ENCODE data around the gene KDM1A. TPM values are rescaled to one million over a fixed set of nuclear protein-coding genes. Genes with fewer than 3 reads are reported as not detected.

Gene KDM1A
- total RNA-seq, 1 experiment from 2014 or later = 72.3 TPM

GRCh38 chr1:23069675-23070074 is 50.4 kb downstream of the KDM1A start:
- no peak for TF ChIP-seq CTCF (IDR thresholded peaks at IDR 0.05; ENCODE audit: unreplicated experiment)
- Mint-ChIP-seq H3K27me3 (ENCODE audit: insufficient read depth, unreplicated experiment) (no peaks in the 10 kb centered on the region), H3K36me3 (ENCODE audit: insufficient read depth, unreplicated experiment) (peaks cover 64% of the 10 kb centered on the region), H3K9me3 (ENCODE audit: unreplicated experiment) (no peaks in the 10 kb centered on the region), H3K4me3 (ENCODE audit: unreplicated experiment) (no peak overlapping the region), H3K27ac (ENCODE audit: low read depth, unreplicated experiment) (no peak overlapping the region), H3K4me1 (ENCODE audit: insufficient read depth, unreplicated experiment) (peaks cover 6% of the 10 kb centered on the region)
- no TSS peak for BruUV-seq (replicated peaks)
- DNase-seq (ENCODE audit: unreplicated experiment) = no peak
- intact Hi-C loops (cut with micrococcal nuclease) = no loop called here
- CTCF ChIA-PET = interaction anchor here (0.5 to 0.9 kb wide), 2 partner anchors 62 to 114 kb away, joined by 3 to 4 read pairs; no protein-coding TSS in a partner anchor
- POLR2A ChIA-PET = interaction anchor here (0.6 to 1.3 kb wide), 3 partner anchors 11 to 394 kb away, joined by 3 to 4 read pairs (median 3); no protein-coding TSS in a partner anchor

GRCh38 chr1:23074012-23074411 is 54.7 kb downstream of the KDM1A start:
- no peaks in the 10 kb centered on the region for H3K9me3 Mint-ChIP-seq (ENCODE audit: unreplicated experiment)
- no peak overlapping the region for H3K4me3 Mint-ChIP-seq (ENCODE audit: unreplicated experiment)
- H3K27me3 Mint-ChIP-seq (ENCODE audit: insufficient read depth, unreplicated experiment) = no peaks in the 10 kb centered on the region
- peaks cover 84% of the 10 kb centered on the region for H3K36me3 Mint-ChIP-seq (ENCODE audit: insufficient read depth, unreplicated experiment)
- intact Hi-C loops (cut with micrococcal nuclease) = no loop called here
- H3K4me1 Mint-ChIP-seq (ENCODE audit: insufficient read depth, unreplicated experiment) = peaks cover 1% of the 10 kb centered on the region
- ChIA-PET CTCF (interaction anchor here (0.9 kb wide), 1 partner anchor 110 kb away, joined by 4 read pairs; no protein-coding TSS in a partner anchor), POLR2A (no interaction called here)
- no peak overlapping the region for H3K27ac Mint-ChIP-seq (ENCODE audit: low read depth, unreplicated experiment)
- no TSS peak for BruUV-seq (replicated peaks)
- no peak for TF ChIP-seq CTCF (IDR thresholded peaks at IDR 0.05; ENCODE audit: unreplicated experiment)
- no peak for DNase-seq (ENCODE audit: unreplicated experiment)

- peaks cover 19% of the 10 kb centered on the region for H3K4me1 Mint-ChIP-seq (ENCODE audit: insufficient read depth, unreplicated experiment)
- intact Hi-C loops (cut with micrococcal nuclease) = no loop called here
- no peaks in the 10 kb centered on the region for H3K27me3 Mint-ChIP-seq (ENCODE audit: insufficient read depth, unreplicated experiment)
- CTCF ChIA-PET = interaction anchor here (0.6 to 2.6 kb wide), 4 partner anchors 15 to 115 kb away, joined by 4 to 17 read pairs (median 5); no protein-coding TSS in a partner anchor
- H3K4me3 Mint-ChIP-seq (ENCODE audit: unreplicated experiment) = no peak overlapping the region
- H3K27ac Mint-ChIP-seq (ENCODE audit: low read depth, unreplicated experiment) = peak overlapping the region; percentile 55
- no TSS peak for BruUV-seq (replicated peaks)
- H3K36me3 Mint-ChIP-seq (ENCODE audit: insufficient read depth, unreplicated experiment) = peaks cover 85% of the 10 kb centered on the region
- TF ChIP-seq CTCF (IDR thresholded peaks at IDR 0.05; ENCODE audit: unreplicated experiment) = no peak
- POLR2A ChIA-PET = interaction anchor here (1.1 kb wide), 1 partner anchor 9 kb away, joined by 3 read pairs; no protein-coding TSS in a partner anchor
- DNase-seq (ENCODE audit: unreplicated experiment) = no peak
- no peaks in the 10 kb centered on the region for H3K9me3 Mint-ChIP-seq (ENCODE audit: unreplicated experiment)
These were observed 59.8 kb downstream of the KDM1A start for GRCh38 chr1:23079025-23079424.

GRCh38 chr1:23080885-23081284 is 61.6 kb downstream of the KDM1A start:
- CTCF ChIA-PET = interaction anchor here (0.6 to 2.6 kb wide), 8 partner anchors 8 to 556 kb away, joined by 3 to 17 read pairs (median 4); no protein-coding TSS in a partner anchor

More at GRCh38 chr1:23080885-23081284, 61.6 kb downstream of the KDM1A start:
- no peak for TF ChIP-seq CTCF (IDR thresholded peaks at IDR 0.05; ENCODE audit: unreplicated experiment)
- POLR2A ChIA-PET = interaction anchor here (0.5 to 2.3 kb wide), 6 partner anchors 9 to 1816 kb away, joined by 3 to 8 read pairs (median 4); no protein-coding TSS in a partner anchor
- intact Hi-C loops (cut with micrococcal nuclease) = loop anchor here (5.0 kb wide), 1 partner anchor 104 kb away; no protein-coding TSS in a partner anchor
- no TSS peak for BruUV-seq (replicated peaks)
- Mint-ChIP-seq H3K36me3 (ENCODE audit: insufficient read depth, unreplicated experiment) (peaks cover 95% of the 10 kb centered on the region), H3K4me3 (ENCODE audit: unreplicated experiment) (no peak overlapping the region), H3K27me3 (ENCODE audit: insufficient read depth, unreplicated experiment) (no peaks in the 10 kb centered on the region), H3K4me1 (ENCODE audit: insufficient read depth, unreplicated experiment) (peaks cover 19% of the 10 kb centered on the region), H3K9me3 (ENCODE audit: unreplicated experiment) (no peaks in the 10 kb centered on the region), H3K27ac (ENCODE audit: low read depth, unreplicated experiment) (no peak overlapping the region)
- no peak for DNase-seq (ENCODE audit: unreplicated experiment)
